ENCODE measurements around the gene ANHX. TPM values are rescaled to one million over a fixed set of nuclear protein-coding genes. Genes with fewer than 3 reads are reported as not detected.
A peak's percentile ranks its signal among the peaks of the same experiment; 100 is the strongest.

ANHX gene
- total and polyA plus RNA-seq, 2 of the 8 experiments (the other 6 are each of a cell fraction or from before 2014, with no cell fraction given): not detected

GRCh38 chr12:133201888-133202287 lies 33.8 kb downstream of the ANHX start:
- no peak overlapping the region for H2BK5ac ChIP-seq (ENCODE audit: low read depth, low read length)
- no peak overlapping the region for H3K56ac ChIP-seq (replicated peaks; ENCODE audit: insufficient read length, low read depth, low read length)
- DNase-seq (ENCODE audit: low read depth in 1 of 2, low spot score in 2 of 2) (no peak), FAIRE-seq (no peak)
- no peak overlapping the region for H4K5ac ChIP-seq (ENCODE audit: insufficient read length, low read depth, low read length)
- H2BK15ac ChIP-seq (ENCODE audit: low read length): no peak overlapping the region
- no peak overlapping the region for H3K27ac ChIP-seq (ENCODE audit: low read depth, low read length)
- no peak overlapping the region for H2BK12ac ChIP-seq (ENCODE audit: low read depth, low read length)
- H3K27me3 ChIP-seq (replicated peaks in 1 of 4; ENCODE audit: control insufficient read depth in 3 of 4, extremely low read depth in 1 of 4, insufficient read depth in 3 of 4, low read length in 3 of 4): no peaks in the 10 kb centered on the region
- H2BK20ac ChIP-seq (ENCODE audit: low read length): no peak overlapping the region
- H2AK5ac ChIP-seq (ENCODE audit: low read depth, low read length): no peak overlapping the region
- H4K20me1 ChIP-seq (replicated peaks in 1 of 2; ENCODE audit: control insufficient read depth in 1 of 2, insufficient read depth in 2 of 2, low read length in 2 of 2): no peaks in the 10 kb centered on the region
- no peaks in the 10 kb centered on the region for H3K4me1 ChIP-seq (replicated peaks in 1 of 4; ENCODE audit: control insufficient read depth in 3 of 4, insufficient read depth in 4 of 4, low read length in 3 of 4)
- no peak overlapping the region for H3K18ac ChIP-seq (ENCODE audit: extremely low read depth, low read length)
- ChIA-PET CTCF (ENCODE audit: partially characterized antibody) (interaction anchor here (1.4 kb wide), 1 partner anchor 20 kb away, joined by 4 read pairs; the partner anchor contains the start of gene ZNF268), POLR2A (ENCODE audit: partially characterized antibody) (interaction anchor here (1.0 to 2.1 kb wide), 3 partner anchors 32 to 122 kb away, joined by 3 to 6 read pairs (median 4); no protein-coding TSS in a partner anchor)
- H4K8ac ChIP-seq (ENCODE audit: extremely low read depth, insufficient read depth, low read length): no peak overlapping the region
- no peak overlapping the region for H2BK120ac ChIP-seq (replicated peaks; ENCODE audit: low read depth, low read length)
- no peaks in the 10 kb centered on the region for H3K23me2 ChIP-seq (ENCODE audit: low read depth, low read length)
- H3K14ac ChIP-seq (ENCODE audit: insufficient read length): no peak overlapping the region
- peaks cover 2 to 47% (median 21%) of the 10 kb centered on the region in 4 experiments; a peak in 7 of 8 replicates for H3K36me3 ChIP-seq (ENCODE audit: control insufficient read depth in 2 of 4, insufficient read depth in 4 of 4, low read length in 3 of 4)
- H2AFZ ChIP-seq (ENCODE audit: low read length): no peak overlapping the region
- TF ChIP-seq TBP (IDR thresholded peaks at IDR 0.05; ENCODE audit: low read depth, low read length): no peak
- H3K79me2 ChIP-seq (ENCODE audit: control insufficient read depth in 1 of 2, insufficient read depth in 2 of 2, low read length in 2 of 2): no peaks in the 10 kb centered on the region
- H3K4me3 ChIP-seq (ENCODE audit: extremely low read depth in 1 of 4, insufficient read depth in 2 of 4, low read depth in 3 of 4, low read length in 4 of 4): peak overlapping the region in 1 of 4 experiments; percentile 49; a peak in 1 of 8 replicates
- H4K91ac ChIP-seq (replicated peaks; ENCODE audit: insufficient read length, low read length): no peak overlapping the region
- H3K4me2 ChIP-seq (ENCODE audit: insufficient read depth in 1 of 2, low read depth in 2 of 2, low read length in 2 of 2): no peak overlapping the region
- H3K23ac ChIP-seq (ENCODE audit: insufficient read length): no peak overlapping the region
- no peaks in the 10 kb centered on the region for H3K79me1 ChIP-seq (ENCODE audit: low read depth, low read length)
- no peak overlapping the region for H3K9ac ChIP-seq (replicated peaks in 1 of 4; ENCODE audit: extremely low read depth in 1 of 4, low read depth in 3 of 4, low read length in 3 of 4)
- no peak overlapping the region for H3K4ac ChIP-seq (replicated peaks; ENCODE audit: insufficient read length, low read depth, low read length)
- WGBS, 2 experiments (ENCODE audit: extremely low coverage in 1 of 2, insufficient coverage in 1 of 2, insufficient read length in 1 of 2, insufficient replicate concordance in 2 of 2, low coverage in 1 of 2, low lambda C conversion rate in 2 of 2, missing lambda C conversion rate in 1 of 2): 96% methylated on average over 2 of the region's 2 CpGs; no CpG with 5 or more reads in 1 of the 2 experiments
- H3K9me3 ChIP-seq (ENCODE audit: insufficient read depth in 2 of 2, low read depth in 1 of 2, low read length in 1 of 2): peaks cover 60 to 65% of the 10 kb centered on the region in 2 experiments

Data from H1 (cell line).